K562 (cell line): ENCODE results near the gene DAP. TPM values are rescaled to one million over a fixed set of nuclear protein-coding genes. Genes with fewer than 3 reads are reported as not detected.

Experiments used
- ATAC-seq: fragments of 200-7000 bp; cut with Tn5 transposase; 3 replicates; pipeline ENCODE4 v1.9.1; 2020; ENCODE audit warnings: moderate library complexity
- BruUV-seq: library from RNA; stranded (reverse); fragments of 400-500 nt; replicated peaks from 2 replicates; lab custom pipeline; 2021; lab: Mats Ljungman, UMichigan
- CTCF ChIA-PET: fragments of 300-600 bp; formaldehyde crosslinking; extraction: SDS; loops from one replicate; lab custom pipeline; 2021; ENCODE audit warnings: low intra/inter-chr PET ratio; lab: Yijun Ruan, JAX
- POLR2A ChIA-PET: fragments of 300-600, 350-650 bp; sonication (Branson Sonifier 250); formaldehyde crosslinking; extraction: SDS; loops from one replicate; lab custom pipeline; 2021; ENCODE audit warnings: antibody characterized with exemption, inconsistent platforms; lab: Yijun Ruan, JAX
- DNase-seq, 4 experiments: peaks; one replicate each; pipeline versions ENCODE4 v3.0.0 to v3.0.0-alpha.2; 2011 to 2018; ENCODE audit warnings: low spot score in 3 of 4, mixed read lengths in 3 of 4; ENCODE audit errors: extremely low read depth in 1 of 4
- FAIRE-seq: peaks from 2 replicates; lab custom pipeline; 2011; peaks lifted over from hg19 to GRCh38; lab: Jason Lieb, UNC
- H2AFZ ChIP-seq: 2 replicates; pipeline ENCODE4 v1.6.0; 2011; ENCODE audit warnings: low read depth, low read length, control low read depth, inconsistent platforms
- H3K27ac ChIP-seq: fragments of 200-600 bp; 3 replicates; pipeline ENCODE4 v1.8.0; 2011; ENCODE audit warnings: low read depth, mild to moderate bottlenecking, control low read depth, inconsistent platforms, low read length, moderate library complexity, mixed read lengths; ENCODE audit errors: extremely low read depth
- H3K27me3 ChIP-seq, 2 experiments: fragments of 300-600 bp in 1 of 2; 2 replicates in 1 of 2; 3 replicates in 1 of 2; pipeline versions ENCODE4 v1.6.0 to v1.8.0; 2011; ENCODE audit warnings: inconsistent platforms in 2 of 2, low read length in 2 of 2, mild to moderate bottlenecking in 1 of 2, mixed read lengths in 1 of 2, moderate library complexity in 1 of 2; ENCODE audit not compliant: control insufficient read depth in 2 of 2, insufficient read depth in 2 of 2
- H3K36me3 ChIP-seq: fragments of 300-600 bp; 3 replicates; pipeline ENCODE4 v1.8.0; 2011; ENCODE audit warnings: mild to moderate bottlenecking, low read length, inconsistent platforms; ENCODE audit not compliant: control insufficient read depth, insufficient read depth
- H3K4me1 ChIP-seq, 2 experiments: fragments of 200-600 bp in 1 of 2; replicated peaks in 1 of 2; 2 replicates in 1 of 2; 3 replicates in 1 of 2; pipeline versions ENCODE4 v1.5.1 to v1.8.0; 2011; ENCODE audit warnings: inconsistent platforms in 2 of 2, low read length in 2 of 2, mild to moderate bottlenecking in 1 of 2, mixed read lengths in 1 of 2, moderate library complexity in 1 of 2; ENCODE audit not compliant: control insufficient read depth in 2 of 2, insufficient read depth in 2 of 2
- H3K4me2 ChIP-seq: 2 replicates; pipeline ENCODE4 v1.6.1; 2011; ENCODE audit warnings: low read length, control low read depth, inconsistent platforms, mixed read lengths; ENCODE audit not compliant: insufficient read depth
- H3K4me3 ChIP-seq: fragments of 200-600 bp; sonication (generic), shearing (Covaris generic); 2 replicates; pipeline ENCODE4 v1.5.1; 2016; ENCODE audit warnings: control low read depth, inconsistent platforms
- H3K79me2 ChIP-seq: fragments of 200-600 bp; 3 replicates; pipeline ENCODE4 v1.8.0; 2011; ENCODE audit warnings: low read length, inconsistent platforms; ENCODE audit not compliant: control insufficient read depth, insufficient read depth
- H3K9ac ChIP-seq, 2 experiments: 2 replicates each; pipeline versions ENCODE4 v1.6.0 to v1.6.1; 2011; ENCODE audit warnings: low read depth in 2 of 2, low read length in 2 of 2, control low read depth in 1 of 2, inconsistent platforms in 1 of 2, mild to moderate bottlenecking in 1 of 2, mixed read lengths in 1 of 2; ENCODE audit not compliant: insufficient read depth in 1 of 2
- H3K9me1 ChIP-seq: one replicate; pipeline ENCODE4 v1.6.0; 2011; ENCODE audit warnings: inconsistent platforms, mild to moderate bottlenecking, low read length, moderate library complexity; ENCODE audit not compliant: control insufficient read depth, insufficient read depth
- H3K9me3 ChIP-seq: replicated peaks from 2 replicates; pipeline ENCODE4 v1.5.1; 2011; ENCODE audit warnings: low read depth, low read length, inconsistent platforms; ENCODE audit not compliant: control insufficient read depth, insufficient read depth
- H4K20me1 ChIP-seq: replicated peaks from 2 replicates; pipeline ENCODE4 v1.6.1; 2011; ENCODE audit warnings: low read length, inconsistent platforms, mixed read lengths; ENCODE audit not compliant: control insufficient read depth, insufficient read depth
- E2F3 ChIP-seq: fragments of 250-450 bp; sonication (Bioruptor Pico); IDR thresholded peaks from 2 replicates; pipeline ENCODE4 v1.4.0; 2020; ENCODE audit warnings: mild to moderate bottlenecking
- HDAC2 ChIP-seq: fragments of 450-650 bp; IDR thresholded peaks from 2 replicates; pipeline ENCODE4 v1.6.1; 2016; ENCODE audit warnings: mild to moderate bottlenecking
- KAT2B ChIP-seq: IDR thresholded peaks from one replicate; pipeline ENCODE4 v1.6.1; 2012; ENCODE audit warnings: low read depth, mild to moderate bottlenecking, control low read depth, inconsistent platforms, low read length, moderate library complexity
- MEIS2 ChIP-seq: fragments of 450-650 bp; IDR thresholded peaks from 2 replicates; pipeline ENCODE4 v1.6.1; 2014; ENCODE audit warnings: mild to moderate bottlenecking; ENCODE audit not compliant: partially characterized antibody
- NRF1 ChIP-seq, 2 experiments: fragments of 450-650 bp; IDR thresholded peaks in 1 of 2; conservative IDR thresholded peaks in 1 of 2; 2 replicates each; pipeline ENCODE4 v1.6.1; 2014; ENCODE audit warnings: mild to moderate bottlenecking in 2 of 2
- RBFOX2 ChIP-seq: fragments of 200-400 bp; formaldehyde crosslinking; IDR thresholded peaks from 2 replicates; pipeline ENCODE4 v1.6.1; 2017; ENCODE audit warnings: low read depth, mild to moderate bottlenecking, low read length, moderate library complexity
- ZBTB7A ChIP-seq: IDR thresholded peaks from 2 replicates; pipeline ENCODE4 v1.6.1; 2011; ENCODE audit warnings: low read depth, mild to moderate bottlenecking, low read length, moderate library complexity, borderline replicate concordance; ENCODE audit not compliant: control insufficient read depth
- ZNF551 ChIP-seq: fragments of 250-450 bp; sonication (Bioruptor Pico); IDR thresholded peaks from 2 replicates; pipeline ENCODE4 v1.5.0; 2021; ENCODE audit warnings: mild to moderate bottlenecking, moderate library complexity
- WGBS: fragments of 100-300 bp; shearing (Covaris generic); methylation state at CpG from one replicate; pipeline ENCODE4 v1.1.6; 2016; ENCODE audit warnings: low coverage, mixed read lengths; ENCODE audit not compliant: insufficient coverage; ENCODE audit errors: missing lambda C conversion rate; 5-methylcytosine and 5-hydroxymethylcytosine counted together
- in situ Hi-C: fragments of 300-500 bp; cut with MboI; formaldehyde crosslinking; loops from 4 replicates; pipeline ENCODE4 v1.15.0; 2018; ENCODE audit warnings: inconsistent platforms, mixed read lengths
- intact Hi-C: fragments of 100-400 bp; cut with micrococcal nuclease; formaldehyde crosslinking; loops from 2 replicates; pipeline ENCODE4 v1.14.2; 2022
- polyA plus RNA-seq, 8 experiments: library from polyadenylated mRNA; depleted of rRNA in 4 of 8; stranded (reverse) in 5 of 8; unstranded in 3 of 8; fragments of >200 nt; fragmentation: Nextera tagmentation in 2 of 8; fragmentation: Illumina TruSeq in 1 of 8; extraction: Ambion mirVana in 2 of 8; extraction: Trizol in 1 of 8; gene quantifications; 2 replicates each; pipeline versions ENCODE4 v1.2.1 to v1.2.3, GENCODE V29; 2011 to 2014; ENCODE audit warnings: inconsistent platforms in 1 of 8, missing spikeins in 1 of 8
- total RNA-seq, 7 experiments: library from RNA; depleted of rRNA in 6 of 7; stranded (reverse); fragments of >200 nt in 6 of 7; fragmentation: Illumina TruSeq in 2 of 7; extraction: Trizol in 2 of 7; gene quantifications; 2 replicates each; pipeline versions ENCODE4 v1.2.1 to v1.2.3, GENCODE V29; 2011 to 2021; ENCODE audit warnings: low replicate concordance in 1 of 7
- TF ChIP-seq, protein P1 (sequence below): fragments of 250-450 bp; sonication (Bioruptor Pico); IDR thresholded peaks from 2 replicates; pipeline ENCODE4 v1.4.0; 2020; ENCODE audit warnings: mild to moderate bottlenecking

DAP gene
- total and polyA plus RNA-seq, 9 of the 15 experiments (the other 6 are each of a cell fraction or from before 2014, with no cell fraction given): 14.1 to 151 (median 34.5) TPM

DNA sequence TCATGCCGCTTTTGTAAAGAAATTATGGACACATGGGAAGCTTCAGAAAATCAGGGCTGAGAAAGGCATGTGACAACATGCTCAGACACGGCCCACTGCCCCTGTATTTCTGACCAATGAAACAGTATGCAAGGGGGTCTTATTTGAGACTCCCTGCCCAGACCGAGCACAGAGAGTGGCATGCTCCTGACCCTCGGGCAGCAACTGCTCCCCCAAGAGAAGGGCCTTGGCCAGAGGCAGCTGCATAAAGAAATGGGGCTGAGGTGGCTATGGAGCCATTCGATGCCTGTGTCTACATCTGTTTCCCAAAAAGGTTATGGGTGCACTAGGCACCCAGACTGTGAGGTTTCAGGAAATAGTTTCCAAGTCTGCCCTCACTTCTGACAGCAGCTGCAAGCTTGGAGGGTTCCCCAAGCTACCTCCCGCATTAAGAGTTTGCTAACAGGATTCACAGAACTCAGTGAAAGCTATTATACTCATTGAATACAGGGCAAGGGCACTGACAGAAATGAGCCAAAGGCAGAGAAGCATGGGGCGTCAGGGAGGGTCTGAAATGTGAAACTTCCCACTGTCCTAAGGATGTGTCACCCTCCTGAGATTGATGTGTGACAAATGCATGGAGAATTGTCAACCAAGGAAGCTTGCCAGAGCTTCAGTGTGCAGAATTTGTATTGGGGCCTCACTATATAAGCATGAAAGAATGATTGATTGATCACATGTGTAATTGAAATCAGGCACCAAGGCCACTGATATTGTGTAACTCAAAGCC is 94.3 kb downstream of the DAP start:
- Histone ChIP-seq H4K20me1 (peaks cover 6% of the 10 kb centered on the region; the same call in 1 of the 2 replicates), H3K27ac (no peak overlapping the region)
- ATAC-seq: no peak
- CTCF ChIA-PET: no interaction called here
- in situ Hi-C loops: no loop called here
- TF ChIP-seq, protein P1, sequence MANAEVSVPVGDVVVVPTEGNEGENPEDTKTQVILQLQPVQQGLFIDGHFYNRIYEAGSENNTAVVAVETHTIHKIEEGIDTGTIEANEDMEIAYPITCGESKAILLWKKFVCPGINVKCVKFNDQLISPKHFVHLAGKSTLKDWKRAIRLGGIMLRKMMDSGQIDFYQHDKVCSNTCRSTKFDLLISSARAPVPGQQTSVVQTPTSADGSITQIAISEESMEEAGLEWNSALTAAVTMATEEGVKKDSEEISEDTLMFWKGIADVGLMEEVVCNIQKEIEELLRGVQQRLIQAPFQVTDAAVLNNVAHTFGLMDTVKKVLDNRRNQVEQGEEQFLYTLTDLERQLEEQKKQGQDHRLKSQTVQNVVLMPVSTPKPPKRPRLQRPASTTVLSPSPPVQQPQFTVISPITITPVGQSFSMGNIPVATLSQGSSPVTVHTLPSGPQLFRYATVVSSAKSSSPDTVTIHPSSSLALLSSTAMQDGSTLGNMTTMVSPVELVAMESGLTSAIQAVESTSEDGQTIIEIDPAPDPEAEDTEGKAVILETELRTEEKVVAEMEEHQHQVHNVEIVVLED (CRISPR knock-in tag): no peak
- TF ChIP-seq MEIS2: no peak
- TF ChIP-seq ZBTB7A: no peak
- TF ChIP-seq KAT2B: no peak
- TF ChIP-seq RBFOX2: no peak
- no peak for TF ChIP-seq E2F3 (CRISPR knock-in tag)
- no peak for TF ChIP-seq ZNF551
- TF ChIP-seq NRF1 (conservative IDR thresholded peaks at IDR 0.05 in 1 of 2, IDR thresholded peaks at IDR 0.05 in 1 of 2): no peak
- TF ChIP-seq HDAC2: no peak
- TF ChIP-seq, all 486 proteins: peak for 0
- Histone ChIP-seq H3K9me3 (no peaks in the 10 kb centered on the region), H3K4me3 (no peak overlapping the region), H3K9me1 (no peaks in the 10 kb centered on the region), H3K9ac (no peak overlapping the region), H3K4me1 (peaks cover 0 to 3% of the 10 kb centered on the region in 2 experiments; a peak in 1 of 5 replicates), H3K36me3 (no peaks in the 10 kb centered on the region), H3K27me3 (peaks cover 27 to 55% of the 10 kb centered on the region in 2 experiments), H3K79me2 (no peaks in the 10 kb centered on the region), H2AFZ (no peak overlapping the region), H3K4me2 (no peak overlapping the region)
- WGBS: 15% methylated on average over 7 of the region's 7 CpGs
- FAIRE-seq: no peak
- POLR2A ChIA-PET: interaction anchor here (0.6 to 1.6 kb wide), 4 partner anchors 9 to 107 kb away, joined by 3 to 5 read pairs (median 4); no protein-coding TSS in a partner anchor
- intact Hi-C loops: no loop called here
- no TSS peak for BruUV-seq
- no peak for DNase-seq
